PC-9 (cell line): ENCODE results near the gene KLHL1.

Experiments
- CTCF ChIP-seq: fragments of 200-600 bp; sonication (generic); conservative IDR thresholded peaks from 2 replicates; pipeline ENCODE4 v1.6.1; 2017; ENCODE audit warnings: mixed run types, antibody characterized with exemption, mild to moderate bottlenecking, moderate library complexity
- EZH2 ChIP-seq: fragments of 200-600 bp; sonication (generic); IDR thresholded peaks from 2 replicates; pipeline ENCODE4 v1.8.0; 2017; ENCODE audit warnings: antibody characterized with exemption, low read depth

DNA sequence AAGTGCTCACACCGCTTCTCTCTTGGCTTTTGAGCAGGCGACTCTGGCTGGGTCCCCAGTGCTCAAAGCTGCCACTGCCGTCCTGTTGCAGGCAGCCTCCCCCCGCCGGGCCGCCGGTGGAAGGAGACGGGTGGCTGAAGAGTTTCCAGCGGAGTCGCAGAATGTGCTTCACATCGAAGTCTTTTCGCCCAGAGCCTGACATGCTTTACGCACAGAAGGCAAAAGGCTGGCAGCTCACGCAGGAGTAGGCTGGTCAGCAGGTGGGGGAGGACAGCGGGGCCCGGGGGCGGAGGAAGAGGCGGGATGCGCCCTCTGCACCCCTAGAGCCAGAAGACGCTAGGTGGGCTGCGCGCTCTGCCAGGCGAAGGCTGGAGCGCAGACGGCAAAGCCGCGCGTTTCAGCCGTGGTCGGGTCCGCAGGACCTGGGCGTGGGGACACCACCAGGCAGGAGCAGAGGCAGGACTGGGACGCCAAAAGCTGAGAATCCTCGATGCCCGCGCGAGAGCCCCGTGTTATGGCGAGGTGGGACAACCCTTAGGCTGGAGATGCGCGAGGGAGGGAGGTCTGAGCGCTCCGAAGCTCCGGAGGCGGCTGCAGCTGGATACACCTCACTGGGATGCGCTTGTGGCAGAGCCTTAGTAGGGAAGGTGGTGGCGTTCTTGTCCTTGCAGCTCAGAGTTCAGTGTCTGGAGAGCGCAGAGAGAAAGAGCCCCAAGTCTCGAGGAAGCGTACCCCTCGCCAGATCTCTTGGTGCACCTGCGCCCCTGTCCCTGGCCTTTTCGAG is 562 bp downstream of the KLHL1 start, which contains the start of gene ATXN8OS:
- TF ChIP-seq CTCF (no peak), EZH2 (no peak)
